KMS-11 (cell line): ENCODE data around the gene HNRNPDL.

Experiments
- H2AFZ ChIP-seq: fragments of 200-600 bp; sonication (generic); 2 replicates; pipeline ENCODE4 v1.6.1; 2016; ENCODE audit warnings: antibody characterized with exemption, mixed run types, low read depth
- H3K27ac ChIP-seq: fragments of 200-600 bp; sonication (generic); 2 replicates; pipeline ENCODE4 v1.6.1; 2016; ENCODE audit warnings: mild to moderate bottlenecking, mixed run types
- H3K27me3 ChIP-seq: fragments of 200-600 bp; sonication (generic); 2 replicates; pipeline ENCODE4 v1.6.1; 2017; ENCODE audit warnings: mild to moderate bottlenecking, low read depth, mixed run types, moderate library complexity; ENCODE audit not compliant: insufficient read depth
- H3K36me3 ChIP-seq: fragments of 200-600 bp; sonication (generic); 2 replicates; pipeline ENCODE4 v1.6.1; 2017; ENCODE audit warnings: mild to moderate bottlenecking, mixed run types; ENCODE audit not compliant: insufficient read depth
- H3K4me1 ChIP-seq: fragments of 200-600 bp; sonication (generic); 2 replicates; pipeline ENCODE4 v1.6.1; 2016; ENCODE audit warnings: mild to moderate bottlenecking, low read depth, mixed run types; ENCODE audit not compliant: poor library complexity, severe bottlenecking
- H3K4me2 ChIP-seq: fragments of 200-600 bp; sonication (generic); 2 replicates; pipeline ENCODE4 v1.7.0; 2016; ENCODE audit warnings: mild to moderate bottlenecking, mixed run types
- H3K4me3 ChIP-seq: fragments of 200-600 bp; sonication (generic); IDR thresholded peaks from 2 replicates; pipeline ENCODE4 v1.6.1; 2017; ENCODE audit warnings: low read depth, low read length, mixed read lengths; ENCODE audit not compliant: insufficient read depth
- H3K79me2 ChIP-seq: fragments of 200-600 bp; sonication (generic); 2 replicates; pipeline ENCODE4 v1.6.1; 2016; ENCODE audit warnings: low read depth, mixed run types; ENCODE audit not compliant: insufficient read depth
- H3K9ac ChIP-seq: fragments of 200-600 bp; sonication (generic); 2 replicates; pipeline ENCODE4 v1.6.1; 2016; ENCODE audit warnings: mild to moderate bottlenecking, mixed run types
- H4K20me1 ChIP-seq: fragments of 200-600 bp; sonication (generic); 2 replicates; pipeline ENCODE4 v1.6.1; 2016; ENCODE audit warnings: mild to moderate bottlenecking, mixed run types; ENCODE audit not compliant: insufficient read depth
- CTCF ChIP-seq: fragments of 200-600 bp; sonication (generic); conservative IDR thresholded peaks from 2 replicates; pipeline ENCODE4 v1.6.1; 2017; ENCODE audit warnings: low read depth, mild to moderate bottlenecking, antibody characterized with exemption, low read length, moderate library complexity, mixed read lengths

Gene HNRNPDL

GRCh38 chr4:82382751-82383150, 47.5 kb downstream of the HNRNPDL start:
- Histone ChIP-seq H3K36me3 (no peaks in the 10 kb centered on the region), H3K27ac (no peak overlapping the region), H4K20me1 (no peaks in the 10 kb centered on the region), H3K4me2 (no peak overlapping the region), H3K4me3 (no peak overlapping the region), H2AFZ (no peak overlapping the region), H3K9ac (no peak overlapping the region), H3K79me2 (peaks cover 2% of the 10 kb centered on the region; the same call in 1 of the 2 replicates), H3K27me3 (no peaks in the 10 kb centered on the region), H3K4me1 (no peaks in the 10 kb centered on the region)
- no peak for TF ChIP-seq CTCF

GRCh38 chr4:82381661-82382296, 48.5 kb downstream of the HNRNPDL start:
- Histone ChIP-seq H3K27me3 (no peaks in the 10 kb centered on the region), H3K4me1 (no peaks in the 10 kb centered on the region), H4K20me1 (no peaks in the 10 kb centered on the region), H3K9ac (no peak overlapping the region), H3K4me2 (no peak overlapping the region), H3K27ac (no peak overlapping the region), H3K79me2 (peaks cover 12% of the 10 kb centered on the region; the same call in 1 of the 2 replicates), H3K4me3 (no peak overlapping the region), H3K36me3 (no peaks in the 10 kb centered on the region), H2AFZ (no peak overlapping the region)
- TF ChIP-seq CTCF = no peak

- H3K4me2 ChIP-seq = no peak overlapping the region
- H3K79me2 ChIP-seq = peaks cover 17% of the 10 kb centered on the region; the same call in 1 of the 2 replicates
- no peak overlapping the region for H2AFZ ChIP-seq
- H3K4me1 ChIP-seq = peaks cover 4% of the 10 kb centered on the region
- TF ChIP-seq CTCF = no peak
- no peaks in the 10 kb centered on the region for H3K27me3 ChIP-seq
- H3K27ac ChIP-seq = no peak overlapping the region
- H4K20me1 ChIP-seq = no peaks in the 10 kb centered on the region
- H3K9ac ChIP-seq = no peak overlapping the region
- no peak overlapping the region for H3K4me3 ChIP-seq
- no peaks in the 10 kb centered on the region for H3K36me3 ChIP-seq
Observed at GRCh38 chr4:82381235-82381634, 49.0 kb downstream of the HNRNPDL start.

GRCh38 chr4:82380831-82381230, 49.4 kb downstream of the HNRNPDL start:
- H3K36me3 ChIP-seq = no peaks in the 10 kb centered on the region
- no peaks in the 10 kb centered on the region for H3K27me3 ChIP-seq
- peaks cover 8% of the 10 kb centered on the region for H3K4me1 ChIP-seq
- H3K9ac ChIP-seq = no peak overlapping the region
- H4K20me1 ChIP-seq = no peaks in the 10 kb centered on the region
- peaks cover 21% of the 10 kb centered on the region for H3K79me2 ChIP-seq
- TF ChIP-seq CTCF = no peak
- H3K4me3 ChIP-seq = no peak overlapping the region
- H3K27ac ChIP-seq = no peak overlapping the region
- H3K4me2 ChIP-seq = no peak overlapping the region
- no peak overlapping the region for H2AFZ ChIP-seq
